LNCaP clone FGC (cell line): Measurements from ENCODE around the gene NVL.

ENCODE experiments used
- DNase-seq: peaks from one replicate; pipeline ENCODE4 v3.0.0-alpha.2; 2011; ENCODE audit warnings: low read depth
- H3K4me3 ChIP-seq: 2 replicates; pipeline ENCODE4 v1.5.1; 2011; ENCODE audit warnings: mild to moderate bottlenecking, low read depth, low read length, control low read depth
- TF ChIP-seq, protein P1 (sequence below): IDR thresholded peaks from 2 replicates; pipeline ENCODE4 v1.5.1; 2012; ENCODE audit warnings: mild to moderate bottlenecking; ENCODE audit not compliant: control insufficient read depth, insufficient read depth; ENCODE audit errors: extremely low read depth

The NVL gene

DNA sequence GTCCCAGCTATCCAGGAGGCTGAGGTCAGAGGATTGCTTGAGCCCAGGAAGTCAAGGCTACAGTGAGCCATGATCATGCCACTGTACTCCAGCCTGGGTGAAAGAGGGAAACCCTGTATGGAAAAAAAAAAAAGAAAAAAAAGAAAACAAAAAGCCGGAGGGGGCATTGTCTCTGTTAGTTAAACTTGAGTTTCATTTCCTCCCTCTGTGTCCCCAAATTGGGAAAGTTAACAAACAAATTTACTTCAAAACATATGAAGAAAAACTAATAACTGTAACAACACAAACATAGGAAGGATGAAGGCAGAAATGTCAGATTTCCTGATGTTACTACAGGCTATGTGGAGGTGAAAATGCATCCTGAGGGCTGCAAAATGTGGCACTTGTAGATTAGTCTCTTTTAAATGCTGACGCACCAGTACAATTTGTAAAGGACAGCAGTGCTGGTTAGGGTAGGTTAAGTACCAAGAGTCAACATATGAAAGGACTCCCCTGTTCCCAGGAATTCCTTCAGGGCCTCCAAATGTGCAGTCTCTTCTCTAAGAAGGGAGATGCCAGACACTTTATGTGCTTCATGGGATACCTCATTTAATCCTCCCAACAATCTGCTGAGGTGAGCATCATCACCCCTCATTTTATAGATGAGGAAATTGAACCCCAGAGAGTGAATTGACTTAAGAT lies 94.0 kb downstream of the NVL start:
- TF ChIP-seq, protein P1, sequence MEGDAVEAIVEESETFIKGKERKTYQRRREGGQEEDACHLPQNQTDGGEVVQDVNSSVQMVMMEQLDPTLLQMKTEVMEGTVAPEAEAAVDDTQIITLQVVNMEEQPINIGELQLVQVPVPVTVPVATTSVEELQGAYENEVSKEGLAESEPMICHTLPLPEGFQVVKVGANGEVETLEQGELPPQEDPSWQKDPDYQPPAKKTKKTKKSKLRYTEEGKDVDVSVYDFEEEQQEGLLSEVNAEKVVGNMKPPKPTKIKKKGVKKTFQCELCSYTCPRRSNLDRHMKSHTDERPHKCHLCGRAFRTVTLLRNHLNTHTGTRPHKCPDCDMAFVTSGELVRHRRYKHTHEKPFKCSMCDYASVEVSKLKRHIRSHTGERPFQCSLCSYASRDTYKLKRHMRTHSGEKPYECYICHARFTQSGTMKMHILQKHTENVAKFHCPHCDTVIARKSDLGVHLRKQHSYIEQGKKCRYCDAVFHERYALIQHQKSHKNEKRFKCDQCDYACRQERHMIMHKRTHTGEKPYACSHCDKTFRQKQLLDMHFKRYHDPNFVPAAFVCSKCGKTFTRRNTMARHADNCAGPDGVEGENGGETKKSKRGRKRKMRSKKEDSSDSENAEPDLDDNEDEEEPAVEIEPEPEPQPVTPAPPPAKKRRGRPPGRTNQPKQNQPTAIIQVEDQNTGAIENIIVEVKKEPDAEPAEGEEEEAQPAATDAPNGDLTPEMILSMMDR = no peak
- no peak for DNase-seq
- no peak overlapping the region for H3K4me3 ChIP-seq

DNA sequence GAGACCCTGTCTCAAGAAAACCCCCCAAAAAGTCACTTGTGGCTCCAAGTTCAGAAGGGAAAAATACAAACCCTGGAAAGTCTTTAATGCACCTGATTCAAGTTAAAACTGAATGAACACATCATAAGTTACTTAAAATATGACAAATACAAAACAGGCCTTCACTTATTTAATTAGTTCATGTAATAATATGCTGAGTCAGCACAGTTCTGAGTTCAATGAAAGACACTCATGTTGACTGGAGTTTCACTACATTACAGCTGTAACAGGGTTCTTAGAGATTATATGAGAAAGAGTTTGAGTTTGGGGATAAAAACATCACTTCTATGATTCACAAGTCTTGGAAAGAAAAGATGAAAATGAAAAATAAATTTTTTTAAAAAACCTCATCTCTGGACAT lies 96.0 kb downstream of the NVL start:
- no peak overlapping the region for H3K4me3 ChIP-seq
- TF ChIP-seq, protein P1 = no peak
- no peak for DNase-seq

DNA sequence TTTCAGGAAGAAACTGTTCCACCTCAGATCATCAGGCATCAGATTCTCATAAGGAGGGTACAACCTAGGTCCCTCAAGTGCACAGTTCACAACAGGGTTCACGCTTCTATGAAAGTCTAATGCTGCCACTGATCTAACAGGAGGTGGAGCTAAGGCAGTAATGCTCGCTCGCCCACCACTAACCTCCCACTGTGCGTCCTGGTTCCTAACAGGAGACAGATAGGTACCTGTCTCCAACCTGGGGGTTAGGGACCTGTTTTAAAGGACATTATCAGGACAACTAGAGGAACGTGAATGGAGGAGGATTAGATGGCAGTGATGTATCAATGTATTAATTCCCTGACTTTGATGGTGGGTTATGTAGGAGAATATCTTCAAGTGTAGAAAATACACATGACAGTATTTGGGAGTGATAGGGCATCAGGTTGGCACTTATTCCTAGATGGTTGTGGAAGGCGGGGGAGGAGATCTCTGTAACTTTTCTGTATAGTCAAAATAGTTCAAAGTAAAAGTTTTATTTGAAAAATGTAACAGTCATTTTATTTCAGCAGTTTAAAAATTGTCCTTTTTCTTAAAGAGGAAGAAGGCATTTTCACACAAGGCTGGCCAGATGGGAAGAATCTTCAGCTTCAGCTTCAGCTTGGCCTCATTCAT lies 103.0 kb downstream of the NVL start:
- TF ChIP-seq, protein P1 = no peak
- no peak overlapping the region for H3K4me3 ChIP-seq
- DNase-seq = no peak

DNA sequence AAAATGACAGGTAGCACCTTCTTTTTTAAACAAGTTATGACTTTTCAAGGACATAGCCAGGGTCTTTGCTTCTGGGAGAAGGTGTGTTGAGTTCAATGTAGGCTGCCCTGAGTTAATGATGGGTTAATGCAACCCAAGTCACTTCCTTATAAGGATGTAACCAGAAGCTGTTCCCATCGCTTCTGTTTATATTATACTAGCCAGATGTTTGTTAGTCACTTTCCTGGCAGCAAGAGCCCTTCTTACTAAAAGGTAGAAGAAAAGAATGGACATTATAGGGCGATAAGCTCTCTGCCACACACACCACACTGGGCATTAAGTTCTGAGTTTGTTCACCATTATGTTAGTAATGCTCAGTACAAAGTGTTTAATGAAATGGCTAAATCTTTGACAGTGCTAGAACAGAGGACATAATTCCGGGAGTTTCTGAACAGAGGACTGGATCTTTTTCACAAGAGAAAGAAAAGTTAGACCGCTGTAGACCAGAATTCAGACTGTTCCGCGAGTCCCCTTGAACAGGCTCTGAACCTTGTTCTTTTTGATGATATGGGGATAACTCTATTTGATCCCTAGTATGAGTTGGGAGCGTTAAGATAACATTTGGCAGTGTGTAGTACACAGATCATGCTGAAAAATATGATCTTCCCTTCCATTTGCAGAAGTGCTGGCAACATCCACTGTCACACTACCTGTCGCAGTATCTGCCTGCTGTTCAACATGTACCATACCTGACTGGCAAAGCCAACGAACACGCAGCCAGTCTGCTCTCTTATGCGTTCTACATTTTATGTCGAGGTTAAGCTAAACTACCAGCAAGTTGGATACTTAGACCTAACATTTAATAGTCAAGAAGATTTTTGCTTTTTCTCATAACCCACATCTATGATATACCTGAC lies 105.9 kb downstream of the NVL start:
- TF ChIP-seq, protein P1 = no peak
- H3K4me3 ChIP-seq = no peak overlapping the region
- DNase-seq = no peak

DNA sequence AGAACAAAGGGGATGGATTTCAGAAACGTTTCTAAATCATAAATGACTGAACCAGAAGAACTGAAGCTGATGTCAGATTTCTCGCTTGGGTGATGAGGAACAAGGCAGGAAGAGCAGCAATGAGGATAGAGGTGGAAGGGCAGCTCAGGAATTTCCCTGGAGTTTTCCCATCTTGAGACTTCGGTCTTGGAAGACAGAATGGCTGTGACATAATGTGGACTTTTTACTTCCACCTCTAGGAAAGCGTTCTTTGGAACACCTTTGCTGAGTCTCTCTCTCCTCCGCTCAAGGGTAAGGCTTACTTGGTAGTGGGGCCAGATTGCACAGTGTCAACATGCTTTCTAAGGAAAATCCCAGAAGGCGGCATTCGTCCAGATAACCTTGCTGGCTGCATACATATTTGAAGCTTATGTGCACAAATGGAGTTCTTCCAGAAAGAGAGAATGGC lies 110.3 kb downstream of the NVL start:
- TF ChIP-seq, protein P1 = no peak
- no peak for DNase-seq
- H3K4me3 ChIP-seq = no peak overlapping the region

DNA sequence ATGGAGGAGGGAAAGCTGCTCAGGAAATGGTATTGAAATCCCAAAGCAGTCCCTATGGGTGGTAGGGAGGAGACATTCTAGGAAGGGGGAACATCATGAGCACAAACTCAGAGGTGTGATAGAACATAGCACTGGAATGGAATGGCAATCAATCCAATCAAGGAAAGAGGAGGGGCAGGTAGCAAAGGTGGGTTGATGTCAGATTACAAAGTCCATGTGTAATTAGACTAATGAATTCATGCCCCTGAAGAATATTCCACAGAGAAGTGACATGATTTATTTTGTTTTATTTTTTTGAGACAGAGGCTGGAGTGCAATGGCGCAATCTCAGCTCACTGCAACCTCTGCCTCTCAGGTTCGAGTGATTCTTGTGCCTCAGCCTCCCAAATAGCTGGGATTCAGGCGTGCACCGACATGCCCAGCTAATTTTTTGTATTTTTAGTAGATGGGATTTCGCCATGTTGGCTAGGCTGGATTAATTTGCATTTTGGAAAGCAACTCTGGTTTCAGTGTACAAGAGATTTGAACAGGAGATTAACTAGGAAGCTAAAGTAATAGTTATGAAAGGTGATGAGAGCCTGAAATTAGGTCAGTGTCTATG lies 110.9 kb downstream of the NVL start:
- DNase-seq = no peak
- H3K4me3 ChIP-seq = no peak overlapping the region
- TF ChIP-seq, protein P1 = no peak
